GM12874 (cell line): Measurements from ENCODE around the gene MRPL10.

Experiments used
- CTCF ChIP-seq: IDR thresholded peaks from 2 replicates; pipeline ENCODE4 v1.5.1; 2011; ENCODE audit warnings: low read depth, mild to moderate bottlenecking, control low read depth, low read length, moderate library complexity; ENCODE audit not compliant: insufficient read depth

Gene MRPL10

GRCh38 chr17:47820033-47820789, 11.1 kb downstream of the MRPL10 start:
- TF ChIP-seq CTCF = no peak

DNA sequence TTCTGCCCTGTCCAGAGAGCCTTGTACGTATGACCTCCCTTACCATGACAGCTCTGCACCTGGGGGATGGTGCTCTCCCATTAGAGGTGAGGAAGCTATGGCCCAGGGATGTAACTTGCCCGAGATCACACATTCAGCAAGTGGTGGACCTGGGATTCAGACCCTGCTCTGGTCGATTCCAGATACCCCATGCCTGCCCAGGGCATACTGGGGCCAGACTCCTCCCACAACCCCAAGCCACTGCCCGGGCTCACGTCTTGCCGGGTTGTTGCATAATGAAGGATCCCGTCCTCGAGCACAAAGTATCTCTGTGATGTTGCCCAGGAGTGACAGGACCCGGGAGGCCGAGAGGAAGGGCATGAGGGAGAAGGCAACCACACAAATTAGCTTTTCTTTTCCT, 11.9 kb downstream of the MRPL10 start:
- TF ChIP-seq CTCF = no peak

GRCh38 chr17:47818002-47818695, 13.2 kb downstream of the MRPL10 start:
- no peak for TF ChIP-seq CTCF

- TF ChIP-seq CTCF = no peak
Observed at GRCh38 chr17:47816947-47817346, 14.4 kb downstream of the MRPL10 start.

- no peak for TF ChIP-seq CTCF
Observed at GRCh38 chr17:47816111-47816735, 15.1 kb downstream of the MRPL10 start.

GRCh38 chr17:47815106-47815918, 16.0 kb downstream of the MRPL10 start:
- no peak for TF ChIP-seq CTCF

GRCh38 chr17:47813512-47814031, 17.8 kb downstream of the MRPL10 start:
- TF ChIP-seq CTCF = no peak
